Measurements from ENCODE around the gene LGSN.

DNA sequence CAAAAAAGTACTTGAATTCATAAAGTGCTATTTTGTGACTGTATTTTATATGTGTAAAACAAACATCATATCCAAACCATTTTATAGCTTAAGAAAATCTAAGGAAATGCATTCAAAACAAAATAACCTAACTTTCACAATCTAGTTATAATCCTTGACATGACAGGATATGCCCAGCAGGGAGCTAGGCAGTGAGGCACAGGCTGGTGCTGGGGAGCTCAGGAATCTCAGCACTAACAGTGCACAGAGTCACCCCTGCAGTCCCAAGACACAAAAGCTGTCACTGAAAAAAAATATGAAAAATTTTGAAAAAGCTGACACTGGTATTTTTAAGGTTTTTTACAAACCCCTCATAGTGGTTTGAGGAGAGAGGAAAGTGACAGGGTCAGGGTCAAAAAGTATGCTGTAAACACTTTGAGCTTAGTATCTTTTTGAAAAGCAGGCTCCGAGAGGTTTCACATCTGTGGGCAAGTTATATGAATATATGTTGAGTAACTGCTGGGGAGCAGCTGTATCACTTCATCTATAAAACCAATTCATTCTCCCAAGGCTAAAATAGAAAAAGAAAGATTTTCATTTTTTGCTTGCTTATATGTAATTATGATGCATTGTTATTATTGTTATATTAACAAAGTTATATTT lies 24.1 kb downstream of the LGSN start:
- TF ChIP-seq CTCF (conservative IDR thresholded peaks at IDR 0.05; ENCODE audit: low read length) (no peak), EZH2phosphoT487 (IDR thresholded peaks at IDR 0.05; ENCODE audit: borderline replicate concordance) (no peak)
